NCI-H1694 treated with DMSO at 0.1 percent for 48 hours (cell line): ENCODE measurements around the gene RIC8B.

Experiments used
- DNase-seq: peaks from one replicate; lab custom pipeline; 2025; lab: John Stamatoyannopoulos, UW

RIC8B gene

GRCh38 chr12:106801830-106802533 is 27.5 kb downstream of the RIC8B start:
- no peak for DNase-seq

DNA sequence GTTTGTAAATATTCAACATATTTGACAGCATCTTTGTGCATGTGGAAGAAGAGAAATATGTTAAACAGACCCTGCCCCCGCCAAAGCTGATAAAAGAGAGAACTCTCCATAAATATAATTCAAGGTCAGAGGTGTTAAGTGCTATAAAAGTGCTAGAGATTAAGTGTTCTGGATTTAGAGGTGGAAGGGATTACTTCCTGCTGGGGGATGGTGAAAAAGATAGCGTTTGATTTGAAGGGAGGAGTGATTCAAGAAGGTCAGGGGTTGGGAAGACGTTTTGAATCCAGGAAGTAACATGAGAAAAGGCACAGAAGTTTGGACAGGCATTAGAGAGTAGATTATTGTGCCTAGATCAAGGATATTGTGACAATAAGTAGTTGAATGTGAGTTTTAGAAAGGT is 30.2 kb downstream of the RIC8B start:
- no peak for DNase-seq

DNA sequence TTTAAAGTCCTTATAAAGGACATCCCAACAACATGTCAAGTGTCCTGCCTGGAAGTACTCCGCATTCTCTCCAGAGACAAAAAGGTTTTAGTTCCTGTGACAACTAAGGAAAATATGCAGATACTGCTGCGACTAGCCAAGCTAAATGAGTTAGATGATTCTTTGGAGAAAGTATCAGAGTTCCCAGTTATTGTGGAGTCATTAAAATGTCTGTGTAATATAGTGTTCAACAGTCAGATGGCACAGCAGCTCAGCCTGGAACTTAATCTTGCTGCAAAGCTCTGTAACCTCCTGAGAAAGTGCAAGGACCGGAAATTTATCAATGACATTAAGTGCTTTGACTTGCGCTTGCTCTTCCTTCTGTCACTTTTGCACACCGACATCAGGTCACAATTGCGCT is 40.2 kb downstream of the RIC8B start:
- no peak for DNase-seq

GRCh38 chr12:106815741-106816140 is 41.3 kb downstream of the RIC8B start:
- no peak for DNase-seq

GRCh38 chr12:106816231-106816630 is 41.7 kb downstream of the RIC8B start:
- DNase-seq, result no peak

GRCh38 chr12:106819991-106820390 is 45.5 kb downstream of the RIC8B start:
- DNase-seq, result no peak

- DNase-seq, result no peak
These were observed 57.2 kb downstream of the RIC8B start for GRCh38 chr12:106831699-106832098.

GRCh38 chr12:106837782-106838181 is 63.3 kb downstream of the RIC8B start:
- DNase-seq, result no peak

DNA sequence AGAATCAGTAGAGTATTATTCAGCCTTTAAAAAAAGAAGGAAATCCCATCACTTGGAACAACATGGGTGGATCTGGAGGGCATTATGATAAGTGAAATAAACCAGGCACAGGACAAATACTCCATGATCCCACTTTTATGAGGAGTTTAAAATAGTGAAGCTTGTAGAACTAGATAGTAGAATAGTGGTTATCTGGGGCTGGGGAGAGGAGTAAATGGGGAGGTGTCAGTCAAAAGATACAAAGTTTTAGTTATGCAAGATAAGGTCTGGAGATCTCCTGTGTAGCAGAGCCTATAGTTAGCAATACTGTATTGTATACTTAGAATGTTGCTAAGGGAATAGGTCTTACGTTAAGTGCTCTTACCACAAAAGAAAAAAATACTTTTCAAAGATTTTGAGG is 64.9 kb downstream of the RIC8B start:
- DNase-seq, result no peak

GRCh38 chr12:106840243-106840642 is 65.8 kb downstream of the RIC8B start:
- DNase-seq, result no peak

- DNase-seq, result peak; percentile 40
These were observed 67.2 kb downstream of the RIC8B start for GRCh38 chr12:106841510-106842302.

GRCh38 chr12:106845902-106846301 is 71.4 kb downstream of the RIC8B start:
- DNase-seq, result no peak

- no peak for DNase-seq
These were observed 73.4 kb downstream of the RIC8B start for GRCh38 chr12:106847861-106848260.

DNA sequence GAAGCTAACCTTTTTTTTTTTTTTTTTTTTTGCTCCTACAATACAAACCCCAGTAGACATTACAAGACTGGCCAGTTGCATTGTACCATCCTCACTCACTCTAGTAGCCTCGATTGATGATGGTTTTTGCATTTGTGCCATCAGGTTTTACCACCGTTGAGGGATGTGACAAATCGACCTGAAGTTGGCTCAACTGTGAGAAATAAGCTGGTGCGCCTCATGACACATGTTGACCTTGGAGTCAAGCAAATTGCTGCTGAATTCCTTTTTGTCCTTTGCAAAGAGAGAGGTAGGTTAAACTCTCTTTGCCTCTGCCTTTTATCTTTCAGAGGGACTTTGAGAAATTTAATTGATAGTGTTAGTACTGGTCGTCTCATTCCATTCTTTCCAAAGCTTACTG is 76.8 kb downstream of the RIC8B start:
- no peak for DNase-seq

DNA sequence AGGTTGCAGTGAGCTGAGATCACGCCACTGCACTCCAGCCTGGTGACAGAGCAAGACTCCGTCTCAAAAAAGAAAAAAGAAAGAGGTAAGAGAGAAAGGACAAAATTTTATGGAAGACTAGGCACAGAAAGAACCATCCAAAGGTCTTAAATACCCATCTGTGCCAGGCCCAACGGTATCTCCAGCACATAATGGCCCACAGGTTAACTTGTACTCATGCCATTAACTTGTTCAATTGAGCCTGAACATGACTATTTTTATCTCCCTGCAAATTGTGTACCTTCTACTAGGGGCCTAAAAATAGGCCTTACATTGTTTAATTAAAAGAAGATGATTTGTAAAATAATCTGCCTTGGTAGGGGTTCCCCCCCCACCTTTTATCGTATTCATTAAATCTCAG is 80.2 kb downstream of the RIC8B start:
- no peak for DNase-seq

DNA sequence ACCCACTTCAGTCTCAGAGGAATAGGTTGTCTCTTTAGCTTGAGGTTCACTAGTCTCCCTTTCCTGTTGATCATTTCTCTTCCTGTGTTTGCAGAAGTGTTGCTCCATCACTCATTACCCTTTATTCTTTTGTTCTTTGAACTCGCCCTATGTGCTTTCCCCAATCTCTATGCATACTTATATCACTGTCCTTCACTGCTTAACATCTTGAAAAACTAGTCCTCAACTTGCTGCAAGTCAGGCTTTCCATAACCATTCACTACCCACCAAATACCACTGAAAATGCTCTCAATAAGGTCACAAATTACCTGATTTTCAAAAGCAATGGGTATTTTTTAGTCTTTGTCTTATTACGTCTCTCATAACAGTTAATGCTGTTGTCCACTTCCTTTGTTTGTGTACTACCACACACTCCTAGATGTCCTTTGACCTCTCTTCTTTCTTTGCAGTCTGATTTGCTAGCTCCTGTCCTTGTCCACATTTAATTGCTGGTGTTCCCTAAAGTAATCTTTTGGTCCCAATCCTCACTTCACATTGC is 80.8 kb downstream of the RIC8B start:
- DNase-seq, result no peak

- DNase-seq, result no peak
These were observed 87.8 kb downstream of the RIC8B start for GRCh38 chr12:106861984-106862916.

DNA sequence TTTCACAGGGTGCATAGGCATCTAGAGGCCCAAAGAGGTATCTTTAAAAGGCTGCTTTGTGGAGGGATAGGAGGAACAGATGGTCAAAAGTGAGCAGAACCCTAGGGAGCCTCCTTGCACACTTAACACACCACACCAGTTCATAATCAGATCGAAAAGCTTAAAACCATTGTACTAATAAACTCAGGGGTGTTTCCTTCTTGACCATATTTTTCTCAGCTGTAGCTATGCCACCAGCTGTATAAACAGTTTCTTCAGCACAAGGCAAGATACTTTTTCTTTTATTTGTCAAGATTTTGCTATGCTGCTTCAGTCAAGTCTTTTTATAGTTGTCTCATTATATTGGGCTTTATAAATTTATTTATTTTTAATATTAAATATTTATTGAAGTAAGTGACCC is 88.7 kb downstream of the RIC8B start:
- no peak for DNase-seq

- DNase-seq, result no peak
These were observed 91.2 kb downstream of the RIC8B start for GRCh38 chr12:106865683-106866082.

DNA sequence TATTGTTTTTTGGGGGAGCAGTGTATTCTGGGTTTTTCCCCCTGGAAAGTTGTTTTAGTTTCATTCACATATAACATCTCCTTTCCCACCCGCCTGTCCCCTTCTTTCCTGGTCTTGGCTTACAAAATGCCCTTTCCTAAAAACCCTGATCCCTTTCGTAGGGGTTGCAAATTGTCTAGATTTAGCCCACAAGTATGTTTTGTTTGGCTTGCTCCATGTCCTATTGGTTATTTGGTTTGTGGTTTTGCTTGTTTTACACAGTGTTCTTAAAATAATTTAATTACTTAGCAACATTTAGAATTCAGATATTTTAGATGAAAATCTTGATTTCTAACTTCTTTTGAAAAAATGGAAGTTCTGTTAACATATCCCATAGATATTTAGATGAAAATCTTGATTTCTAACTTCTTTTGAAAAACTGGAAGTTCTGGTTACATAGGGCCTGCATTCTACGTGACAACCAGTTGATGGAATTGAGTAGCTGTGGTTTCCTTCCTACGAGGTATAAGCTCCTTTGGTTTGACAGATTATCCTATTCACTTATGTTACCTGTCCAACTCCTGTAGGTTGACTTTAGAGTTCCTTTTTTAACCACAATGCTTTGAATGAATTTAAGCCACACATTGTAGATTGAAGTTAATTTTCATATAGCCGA is 92.1 kb downstream of the RIC8B start:
- DNase-seq, result no peak

- no peak for DNase-seq
These were observed 93.2 kb downstream of the RIC8B start for GRCh38 chr12:106867651-106868050.
